Measurements from ENCODE around the gene PARL. TPM values are rescaled to one million over a fixed set of nuclear protein-coding genes. Genes with fewer than 3 reads are reported as not detected.
A peak's percentile ranks its signal among the peaks of the same experiment; 100 is the strongest.

The PARL gene
- total and polyA plus RNA-seq, 2 donors (not counting 3 experiments of a cell fraction or from before 2014, with no cell fraction given): 38.8 to 48.1 TPM

DNA sequence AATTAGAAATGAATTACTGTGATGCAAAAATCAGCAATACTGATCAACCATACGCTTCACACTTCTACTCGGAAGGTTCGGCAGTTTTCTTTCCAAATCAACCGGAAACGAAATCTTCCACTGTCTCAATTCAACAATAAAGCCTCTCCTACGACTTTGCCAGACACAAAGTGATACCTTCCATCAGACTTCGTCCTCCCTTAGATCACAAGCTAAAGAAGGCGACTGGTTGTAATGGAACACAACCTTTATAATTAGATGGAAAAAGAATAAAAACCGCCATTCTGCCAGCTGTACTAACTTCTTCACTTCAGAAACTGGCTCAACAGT lies 618 bp downstream of the PARL start:
- H3K27me3 ChIP-seq (ENCODE audit: control insufficient read depth in 2 of 2, insufficient read depth in 2 of 2, low read length in 2 of 2): no peaks in the 10 kb centered on the region
- POLR2A ChIA-PET: interaction anchor here (0.5 to 0.7 kb wide), 3 partner anchors 13 to 388 kb away, joined by 3 to 4 read pairs (median 3); no protein-coding TSS in a partner anchor
- no peak for DNase-seq (ENCODE audit: low read depth, low spot score)
- no peaks in the 10 kb centered on the region for H3K9me3 ChIP-seq (replicated peaks; ENCODE audit: control insufficient read depth, insufficient read depth, low read length)
- H3K36me3 ChIP-seq (ENCODE audit: control insufficient read depth in 2 of 2, extremely low read depth in 1 of 2, insufficient read depth in 2 of 2, low read length in 2 of 2): no peaks in the 10 kb centered on the region
- dilution Hi-C loops (cut with MboI; ENCODE audit: extremely low pct_ligation_motif_present, low sequenced_read_pairs): no loop called here
- H3K9me1 ChIP-seq (replicated peaks; ENCODE audit: control insufficient read depth, extremely low read depth, insufficient read depth, low read length): no peaks in the 10 kb centered on the region
- no TSS peak for BruUV-seq (replicated peaks)
- peak overlapping the region; percentile 73 for H2AFZ ChIP-seq (ENCODE audit: low read depth, low read length)
- CTCF ChIA-PET: interaction anchor here (0.9 to 3.0 kb wide), 22 partner anchors 10 to 405 kb away, joined by 3 to 16 read pairs (median 4); partner anchors contain the start of genes ABCC5, EEF1AKMT4, EIF2B5 and MAP6D1
- peak overlapping the region; percentile 92 for H3K4me2 ChIP-seq (ENCODE audit: insufficient read depth, low read length)
- peaks cover 11% of the 10 kb centered on the region for H3K4me1 ChIP-seq (ENCODE audit: control insufficient read depth, extremely low read depth, insufficient read depth, low read length)
- H3K79me2 ChIP-seq (ENCODE audit: control insufficient read depth, insufficient read depth, low read length): peaks cover 38% of the 10 kb centered on the region
- peak overlapping the region; percentile 34 for H3K27ac ChIP-seq (ENCODE audit: insufficient read depth, low read depth, low read length)
- peak overlapping the region; percentile 56 for H3K9ac ChIP-seq (replicated peaks; ENCODE audit: extremely low read depth, insufficient read depth, low read length)
- intact Hi-C loops (cut with micrococcal nuclease): loop anchor here (1.0 to 5.0 kb wide), 4 partner anchors 59 to 762 kb away; partner anchors contain the start of gene MAP6D1
- TF ChIP-seq, protein P1, sequence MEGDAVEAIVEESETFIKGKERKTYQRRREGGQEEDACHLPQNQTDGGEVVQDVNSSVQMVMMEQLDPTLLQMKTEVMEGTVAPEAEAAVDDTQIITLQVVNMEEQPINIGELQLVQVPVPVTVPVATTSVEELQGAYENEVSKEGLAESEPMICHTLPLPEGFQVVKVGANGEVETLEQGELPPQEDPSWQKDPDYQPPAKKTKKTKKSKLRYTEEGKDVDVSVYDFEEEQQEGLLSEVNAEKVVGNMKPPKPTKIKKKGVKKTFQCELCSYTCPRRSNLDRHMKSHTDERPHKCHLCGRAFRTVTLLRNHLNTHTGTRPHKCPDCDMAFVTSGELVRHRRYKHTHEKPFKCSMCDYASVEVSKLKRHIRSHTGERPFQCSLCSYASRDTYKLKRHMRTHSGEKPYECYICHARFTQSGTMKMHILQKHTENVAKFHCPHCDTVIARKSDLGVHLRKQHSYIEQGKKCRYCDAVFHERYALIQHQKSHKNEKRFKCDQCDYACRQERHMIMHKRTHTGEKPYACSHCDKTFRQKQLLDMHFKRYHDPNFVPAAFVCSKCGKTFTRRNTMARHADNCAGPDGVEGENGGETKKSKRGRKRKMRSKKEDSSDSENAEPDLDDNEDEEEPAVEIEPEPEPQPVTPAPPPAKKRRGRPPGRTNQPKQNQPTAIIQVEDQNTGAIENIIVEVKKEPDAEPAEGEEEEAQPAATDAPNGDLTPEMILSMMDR (IDR thresholded peaks at IDR 0.05; ENCODE audit: extremely low read depth in 1 of 2, insufficient read depth in 1 of 2, low read depth in 1 of 2, low read length in 2 of 2): no peak
- no peak for TF ChIP-seq JUN (IDR thresholded peaks at IDR 0.05; ENCODE audit: borderline replicate concordance, insufficient read depth, insufficient read length, low read depth)
- TF ChIP-seq POLR2A (IDR thresholded peaks at IDR 0.05; ENCODE audit: low read depth, low read length): no peak
- no peak for TF ChIP-seq EZH2 (IDR thresholded peaks at IDR 0.05; ENCODE audit: borderline replicate concordance, low read depth, low read length, severe bottlenecking)
- TF ChIP-seq POLR2AphosphoS5 (IDR thresholded peaks at IDR 0.05; ENCODE audit: insufficient read depth, low read depth, low read length): no peak
- TF ChIP-seq FOS (IDR thresholded peaks at IDR 0.05; ENCODE audit: borderline replicate concordance, insufficient read depth, low read length): no peak
- TF ChIP-seq GATA2 (IDR thresholded peaks at IDR 0.05; ENCODE audit: insufficient read depth, insufficient read length, low read depth, low read length): no peak
- H4K20me1 ChIP-seq (replicated peaks; ENCODE audit: control insufficient read depth, extremely low read depth, insufficient read depth, low read length): no peaks in the 10 kb centered on the region
- FAIRE-seq: peak; percentile 4
- peak overlapping the region; percentile 47 to 93 (median 85) for H3K4me3 ChIP-seq (replicated peaks in 1 of 3; ENCODE audit: insufficient read depth in 1 of 3, low read depth in 1 of 3, low read length in 3 of 3)

Data from endothelial cell of umbilical vein (primary cell).